GM10847 (cell line): ENCODE results near the gene RGPD8.
A peak's percentile ranks its signal among the peaks of the same experiment; 100 is the strongest.
"Not testable (repeated sequence)": the region's sequence is repeated elsewhere in the genome, so short reads cannot be mapped to it uniquely, and the experiment has no call there.

ENCODE experiments used
- POLR2A ChIP-seq: IDR thresholded peaks from 2 replicates; pipeline ENCODE4 v1.6.1; 2011; ENCODE audit not compliant: insufficient read length; ENCODE audit errors: extremely low read depth

RGPD8 gene

DNA sequence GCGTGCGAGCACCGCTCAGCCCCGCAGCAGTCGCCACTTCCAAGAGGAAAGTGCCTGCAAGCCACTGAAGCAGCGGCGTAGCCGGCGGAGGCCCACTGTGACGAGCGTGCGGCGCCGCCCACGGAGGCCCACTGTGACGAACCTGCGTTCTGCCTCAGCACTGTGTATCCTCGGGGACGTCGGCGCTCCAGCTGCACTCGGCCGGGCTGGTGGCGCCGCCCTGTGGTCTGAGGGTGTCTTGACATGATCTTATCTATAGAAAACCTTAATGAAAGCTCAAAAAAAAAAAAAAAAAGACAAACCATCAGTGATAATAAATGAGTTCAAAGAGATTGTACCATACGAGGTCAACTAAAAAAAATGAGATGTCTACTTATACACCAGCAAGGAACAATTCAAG is at the start of gene RGPD8:
RGPD8 (minus strand) TSS at position 166 of the 400 bp plus-strand sequence. CDS start 192 bp downstream, outside the sequence.
- not testable (repeated sequence) for TF ChIP-seq POLR2A

DNA sequence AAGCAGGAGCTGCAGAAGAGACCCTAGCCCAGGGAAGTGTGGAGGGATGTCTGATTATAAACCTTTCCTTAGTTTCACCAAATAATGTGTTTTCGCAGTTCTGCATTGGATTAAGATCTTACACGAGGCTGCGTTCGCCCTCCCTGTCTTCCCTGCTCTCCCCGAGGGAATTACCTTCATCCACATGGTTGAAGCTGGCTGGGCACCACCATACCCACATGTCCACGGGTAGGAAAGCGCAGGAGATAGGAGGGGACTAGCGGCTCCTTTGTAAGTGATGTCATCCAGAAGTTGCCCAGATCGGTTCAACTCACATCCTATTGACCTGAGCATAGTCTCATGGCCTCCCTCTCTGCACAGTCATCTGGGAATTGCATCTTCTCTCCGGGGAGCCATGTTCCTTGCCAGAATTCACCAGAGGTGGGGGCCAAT is 49.6 kb upstream of the RGPD8 start:
- TF ChIP-seq POLR2A, result no peak

DNA sequence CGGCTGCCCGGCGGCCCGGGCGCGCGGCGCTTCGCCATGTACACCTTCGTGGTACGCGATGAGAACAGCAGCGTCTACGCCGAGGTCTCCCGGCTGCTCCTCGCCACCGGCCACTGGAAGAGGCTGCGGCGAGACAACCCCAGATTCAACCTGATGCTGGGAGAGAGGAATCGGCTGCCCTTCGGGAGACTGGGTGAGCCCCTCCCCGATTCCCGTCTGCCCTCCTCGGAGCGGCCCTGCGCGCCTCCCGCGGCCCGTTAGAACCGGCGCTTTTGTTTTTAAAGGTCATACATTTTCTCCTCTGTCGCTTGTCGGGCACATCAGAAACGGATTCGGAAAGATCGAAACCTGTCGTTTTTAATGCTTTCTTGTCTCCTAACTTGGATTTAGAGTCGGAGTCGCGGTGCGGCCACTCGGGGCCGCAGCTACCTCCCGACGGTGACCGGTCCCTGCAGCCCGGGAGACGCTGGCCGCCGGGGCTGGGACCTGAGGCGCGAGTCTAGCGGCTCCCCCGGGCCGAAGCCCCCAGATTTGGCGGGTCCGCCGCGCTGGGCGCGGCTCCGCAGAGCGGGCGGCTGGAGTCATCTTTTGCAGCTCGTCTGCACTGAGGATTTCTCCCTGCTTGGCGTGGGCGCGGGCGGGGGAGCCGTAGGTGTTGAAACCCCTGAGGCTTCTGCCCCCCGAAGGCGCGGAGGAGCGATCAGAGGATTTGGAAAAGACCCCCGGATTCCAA is 49.0 kb upstream of the RGPD8 start:
- no peak for TF ChIP-seq POLR2A

DNA sequence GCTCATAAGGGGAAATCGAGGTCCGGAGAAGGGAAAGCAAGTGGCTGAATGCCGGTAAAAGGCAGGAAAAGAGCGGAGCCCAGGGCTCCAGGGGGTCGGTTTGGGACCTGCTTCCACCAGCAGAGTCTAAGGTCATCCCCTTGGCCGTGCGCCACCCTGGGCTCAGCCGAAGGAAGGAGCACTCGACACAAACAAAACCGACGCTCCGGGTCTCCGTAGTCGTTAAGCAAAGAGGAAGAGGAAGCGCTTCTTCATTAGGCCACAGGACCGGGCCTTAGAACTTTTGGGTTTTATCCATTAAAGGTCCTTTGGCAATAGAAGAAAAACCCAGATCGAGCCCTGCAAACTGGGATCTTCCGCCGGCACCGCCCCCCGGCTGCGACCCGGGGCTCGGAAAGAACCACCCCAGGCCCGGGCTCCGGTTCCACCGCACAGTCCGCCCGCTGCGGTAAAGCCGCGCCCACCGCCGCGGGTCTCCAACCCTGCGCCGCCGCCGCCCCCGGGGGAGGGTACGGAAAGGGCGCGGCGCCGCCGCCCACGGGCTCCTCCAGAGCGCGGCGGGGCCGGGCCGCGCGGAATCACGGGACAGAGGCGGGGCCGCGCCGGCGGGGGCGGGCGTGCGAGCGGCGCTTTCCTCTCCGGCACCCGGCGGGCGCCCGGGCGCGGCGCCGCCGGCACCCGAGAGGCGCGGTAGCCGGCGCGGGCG is 48.2 kb upstream of the RGPD8 start, which contains the start of gene TTL:
TTL (plus strand) TSS at position 629 of the 706 bp plus-strand sequence. CDS start 189 bp downstream, outside the sequence.
- peak; percentile 46 for TF ChIP-seq POLR2A

DNA sequence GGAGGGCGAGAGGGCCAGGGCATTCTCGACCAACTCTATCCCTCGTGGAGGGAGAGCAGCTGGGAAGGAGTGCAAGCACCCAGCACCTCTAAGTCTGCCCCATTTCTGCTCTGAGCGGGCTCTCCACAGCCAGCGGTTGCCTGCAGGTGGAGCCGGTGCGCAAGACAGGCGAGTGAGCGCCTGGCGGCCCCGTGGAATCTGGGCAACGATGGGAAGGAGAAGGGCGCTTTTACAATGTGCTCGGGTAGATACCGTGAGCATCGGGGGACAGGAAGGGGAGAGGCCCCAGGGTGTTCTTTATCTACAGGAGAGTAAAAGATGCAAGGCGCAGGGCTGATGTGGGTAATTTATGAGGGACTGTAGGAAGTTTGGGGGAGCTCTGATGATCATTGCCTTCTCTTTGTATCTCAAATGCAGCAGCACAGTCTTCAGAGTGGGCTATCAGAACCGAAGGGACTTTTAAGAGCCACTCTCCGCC is 47.6 kb upstream of the RGPD8 start:
- TF ChIP-seq POLR2A, result no peak

DNA sequence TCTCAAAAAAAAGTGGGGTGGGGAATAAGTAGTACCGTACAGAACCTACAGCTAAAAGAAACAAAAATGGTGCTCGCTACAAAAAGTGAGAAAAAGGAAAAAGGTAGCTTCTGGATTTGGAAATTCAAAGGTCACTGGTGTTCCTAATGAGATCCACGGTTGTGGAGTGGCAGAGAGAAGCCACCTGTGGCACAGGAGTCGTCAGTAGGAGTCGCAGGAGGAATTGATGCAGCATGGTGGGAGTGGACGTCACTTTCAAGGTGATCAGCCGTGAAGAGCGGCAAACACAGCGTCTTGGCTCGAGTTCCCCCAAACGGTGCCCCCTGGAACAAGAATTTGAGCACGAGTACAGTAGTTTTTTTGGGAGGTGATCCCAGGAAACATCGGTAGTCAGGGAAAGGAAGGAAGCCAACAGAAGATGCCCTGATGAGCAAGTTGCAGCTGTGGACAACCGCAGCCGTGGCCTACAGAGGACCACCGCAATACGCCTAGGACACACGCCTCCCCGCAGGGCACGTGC is 47.1 kb upstream of the RGPD8 start:
- no peak for TF ChIP-seq POLR2A

DNA sequence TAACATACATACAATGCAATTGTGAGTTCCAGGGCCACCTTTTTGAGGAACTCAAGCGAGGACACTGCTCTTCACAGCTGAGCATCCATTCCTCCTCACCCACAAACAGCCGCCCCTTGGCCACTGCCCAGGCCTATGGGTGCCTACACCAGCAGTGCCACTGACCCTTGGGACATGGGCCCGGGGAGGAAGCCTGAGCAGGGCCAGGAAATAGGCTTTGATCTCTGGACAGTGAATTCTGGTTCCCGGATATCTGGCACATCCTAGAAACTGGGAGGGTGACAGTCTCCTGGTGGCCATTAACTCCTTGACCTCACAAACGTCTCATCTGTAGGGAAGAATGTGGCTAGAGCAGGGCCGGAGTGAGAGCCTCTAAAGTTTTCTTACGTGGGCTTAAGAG is 43.0 kb upstream of the RGPD8 start:
- no peak for TF ChIP-seq POLR2A

DNA sequence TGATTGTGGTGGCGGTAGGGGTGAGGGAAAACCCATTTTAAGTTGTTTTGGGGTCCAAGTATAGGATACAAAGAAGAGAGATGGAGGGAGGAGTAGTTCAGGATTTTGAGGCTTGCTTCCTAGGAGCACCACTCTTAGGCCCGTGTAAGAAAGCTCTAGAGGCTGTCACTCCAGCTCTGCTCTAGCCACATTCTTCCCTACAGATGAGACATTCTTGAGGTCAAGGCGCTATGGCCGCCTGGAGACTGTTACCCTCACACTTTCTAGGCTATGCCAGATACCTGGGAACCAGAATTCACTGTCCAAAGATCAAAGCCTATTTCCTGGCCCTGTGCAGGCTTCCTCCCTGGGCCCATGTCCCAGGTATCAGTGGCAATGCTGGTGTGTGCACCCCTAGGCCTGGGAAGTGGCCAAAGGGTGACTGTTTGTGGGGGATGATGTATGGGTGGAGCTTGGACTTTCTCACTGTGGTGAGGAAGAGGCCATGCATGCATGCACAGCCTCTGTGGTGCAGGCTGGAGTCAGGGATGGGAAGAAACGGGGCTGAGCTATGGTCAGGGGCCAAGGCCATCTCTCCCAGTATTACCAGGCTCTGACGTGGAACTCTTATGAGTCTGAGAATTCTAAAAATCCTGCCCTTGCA is 41.5 kb upstream of the RGPD8 start:
- TF ChIP-seq POLR2A, result no peak

DNA sequence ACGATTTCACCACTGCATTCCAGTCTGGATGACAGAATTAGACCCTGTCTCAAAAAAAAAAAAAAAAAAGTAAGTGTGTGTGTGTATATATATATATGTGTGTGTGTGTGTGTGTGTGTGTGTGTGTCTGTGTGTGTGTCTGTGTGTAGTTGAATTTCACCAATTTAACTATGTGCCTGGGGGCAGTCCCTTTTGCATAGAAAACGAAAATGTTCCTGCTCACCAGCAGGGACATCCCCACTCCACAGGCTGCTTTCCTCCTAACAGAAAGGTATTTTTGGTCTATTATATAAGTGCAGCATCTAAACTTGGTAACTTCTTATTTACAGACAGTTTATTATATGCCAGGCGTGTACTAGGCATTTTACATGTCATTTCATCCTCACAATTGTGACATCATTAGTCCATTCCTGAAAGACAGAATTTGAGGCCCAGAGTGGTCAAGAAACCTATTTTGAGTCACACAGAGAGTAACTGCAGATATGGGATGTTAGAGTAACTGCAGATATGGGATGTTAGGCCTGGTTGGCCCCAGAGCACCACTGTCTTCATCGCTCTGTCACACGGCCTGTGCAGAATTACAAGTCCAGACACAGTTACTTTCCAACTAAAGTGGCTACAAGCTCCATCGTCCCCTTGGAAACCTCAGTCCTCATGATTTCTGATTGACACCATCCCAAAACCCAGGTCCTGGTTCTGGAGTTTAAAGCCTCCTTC is 39.3 kb upstream of the RGPD8 start:
- TF ChIP-seq POLR2A, result no peak

DNA sequence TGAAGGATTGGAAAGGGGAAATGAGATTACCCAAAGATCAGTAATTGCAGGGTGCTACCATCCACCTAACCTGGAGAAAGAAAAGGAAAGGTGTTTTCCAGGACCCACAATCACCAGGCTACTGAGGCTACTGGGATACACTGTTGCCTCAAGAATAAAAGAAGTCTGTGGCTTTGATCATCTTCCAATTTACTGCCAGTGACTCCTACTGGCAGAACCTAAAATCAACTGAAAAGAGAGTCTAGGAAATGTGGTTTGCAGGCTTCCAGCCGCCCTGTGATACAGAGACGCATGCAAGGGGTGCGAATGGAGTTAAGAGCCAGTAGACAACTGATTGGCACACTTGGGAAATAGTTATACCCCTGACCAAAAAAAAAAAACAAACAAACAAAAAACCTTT is 31.9 kb upstream of the RGPD8 start:
- TF ChIP-seq POLR2A, result no peak

DNA sequence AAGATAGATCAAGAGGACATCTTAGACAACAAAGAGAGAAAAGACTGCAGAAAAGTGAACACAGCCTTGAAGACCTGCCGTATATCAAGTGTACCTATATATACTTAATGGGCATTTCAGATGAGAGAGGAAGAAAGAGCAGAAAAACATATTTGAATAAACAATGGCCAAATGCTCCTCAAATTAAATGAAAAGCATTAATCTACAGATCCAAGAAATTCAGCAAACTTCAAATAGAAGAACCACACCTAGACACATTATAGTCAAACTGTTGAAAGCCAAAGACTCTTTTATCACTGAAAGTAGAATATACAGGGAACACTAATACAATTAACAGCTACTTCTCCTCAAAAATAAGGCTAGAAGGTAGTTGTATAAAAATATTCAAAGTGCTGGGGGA is 29.8 kb upstream of the RGPD8 start:
- no peak for TF ChIP-seq POLR2A

DNA sequence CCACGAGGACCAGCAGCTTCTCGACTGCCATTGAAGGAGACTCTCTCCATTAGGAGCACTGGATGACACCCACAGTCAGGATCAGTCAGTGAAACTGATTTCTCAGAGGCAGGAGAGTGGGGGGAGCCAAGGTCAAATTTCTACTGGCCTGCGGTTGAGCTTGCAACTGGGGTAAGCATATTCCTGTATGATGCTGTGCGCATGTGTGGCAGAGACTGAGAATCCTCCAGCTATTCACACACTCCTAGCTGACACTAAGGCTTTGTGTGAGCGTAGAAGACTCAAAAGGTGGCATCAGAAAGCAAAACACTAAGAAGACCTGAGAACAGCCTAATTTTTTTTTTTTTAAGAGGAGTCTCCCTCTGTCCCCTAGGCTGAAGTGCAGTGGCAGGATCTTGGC is 28.7 kb upstream of the RGPD8 start:
- TF ChIP-seq POLR2A, result no peak

DNA sequence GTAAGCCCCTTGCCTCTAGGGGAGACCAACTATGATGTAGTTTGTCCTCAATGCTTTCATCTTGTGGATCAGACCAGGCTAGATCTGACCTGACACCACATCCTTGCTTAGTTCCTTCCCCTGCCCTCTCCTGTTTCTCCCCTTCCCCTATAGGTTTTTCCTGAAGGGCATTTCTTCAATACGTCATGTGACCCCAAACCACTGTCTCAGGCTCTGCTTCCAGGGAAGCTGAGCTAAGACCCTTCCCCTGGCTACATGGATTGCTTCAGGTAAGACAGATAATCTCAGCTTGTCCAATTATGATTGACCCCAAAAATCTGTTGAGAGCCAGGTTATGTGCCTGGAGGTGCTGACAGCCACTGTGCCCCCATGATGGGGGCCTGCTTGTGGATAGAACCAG is 25.9 kb upstream of the RGPD8 start:
- TF ChIP-seq POLR2A, result no peak

DNA sequence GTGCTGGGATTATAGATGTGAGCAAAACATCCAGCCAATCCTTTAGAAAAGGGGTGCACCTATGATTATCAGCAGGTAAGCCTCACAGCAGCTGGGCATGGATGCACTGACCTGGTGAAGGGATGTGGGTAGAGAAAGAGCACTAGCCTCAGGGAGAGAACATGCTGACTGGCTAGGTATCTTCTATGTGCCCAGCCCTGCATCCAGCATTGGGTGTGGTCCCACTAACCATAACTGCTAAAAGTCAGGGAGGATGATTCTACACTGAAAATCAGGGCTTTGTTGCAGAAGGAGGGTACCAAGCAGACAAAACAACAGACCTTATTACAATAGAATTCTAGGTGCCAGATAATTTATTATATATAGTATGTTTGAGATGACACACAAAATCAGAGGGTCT is 21.1 kb upstream of the RGPD8 start:
- TF ChIP-seq POLR2A, result no peak

DNA sequence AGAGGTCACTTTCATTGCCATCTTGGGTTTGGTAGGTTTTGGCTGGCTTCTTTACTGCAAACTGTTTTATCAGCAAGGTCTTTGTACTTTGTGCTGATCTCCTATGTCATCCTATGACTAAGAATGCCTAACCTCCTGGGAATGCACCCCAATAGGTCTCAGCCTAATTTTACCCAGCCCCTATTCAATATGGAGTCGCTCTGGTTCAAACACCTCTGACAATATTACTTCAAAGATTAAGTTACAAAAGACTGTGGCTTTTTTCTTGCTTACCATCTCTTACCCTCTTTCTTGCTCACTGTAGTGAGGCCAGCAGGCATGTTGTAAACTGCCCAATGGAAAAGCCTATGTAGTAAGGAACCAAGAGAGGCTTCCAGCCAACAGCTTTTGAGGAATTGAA is 17.9 kb upstream of the RGPD8 start:
- no peak for TF ChIP-seq POLR2A
